HG03025 (cell line): ENCODE results near the gene CHTF18.

Experiments
- ATAC-seq: cut with Tn5 transposase; IDR thresholded peaks from one replicate; pipeline ENCODE4 v1.9.1; 2021; ENCODE audit warnings: mild to moderate bottlenecking, moderate library complexity; ENCODE audit not compliant: unreplicated experiment, low FRiP score

The CHTF18 gene

DNA sequence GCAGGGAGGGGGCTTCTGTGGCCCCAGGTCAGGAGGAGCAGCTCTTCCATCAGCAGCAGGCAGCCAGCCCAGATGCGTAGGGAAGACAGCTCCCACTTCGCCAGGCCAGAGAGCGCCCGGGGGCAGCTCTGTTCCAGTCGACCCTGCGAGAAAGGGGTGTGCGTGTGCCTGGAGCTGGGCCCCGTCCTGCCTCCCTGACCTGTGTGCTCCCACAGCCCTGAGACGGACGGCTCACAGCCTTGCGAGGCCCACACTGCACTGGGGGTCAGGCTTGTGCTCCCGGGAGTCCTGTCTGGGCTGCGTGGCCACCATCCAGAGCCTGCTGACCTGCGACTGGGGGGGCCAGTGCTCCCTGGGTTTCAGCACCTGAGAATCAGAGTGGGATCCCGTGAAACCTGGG, 28.4 kb upstream of the CHTF18 start:
- no peak for ATAC-seq

DNA sequence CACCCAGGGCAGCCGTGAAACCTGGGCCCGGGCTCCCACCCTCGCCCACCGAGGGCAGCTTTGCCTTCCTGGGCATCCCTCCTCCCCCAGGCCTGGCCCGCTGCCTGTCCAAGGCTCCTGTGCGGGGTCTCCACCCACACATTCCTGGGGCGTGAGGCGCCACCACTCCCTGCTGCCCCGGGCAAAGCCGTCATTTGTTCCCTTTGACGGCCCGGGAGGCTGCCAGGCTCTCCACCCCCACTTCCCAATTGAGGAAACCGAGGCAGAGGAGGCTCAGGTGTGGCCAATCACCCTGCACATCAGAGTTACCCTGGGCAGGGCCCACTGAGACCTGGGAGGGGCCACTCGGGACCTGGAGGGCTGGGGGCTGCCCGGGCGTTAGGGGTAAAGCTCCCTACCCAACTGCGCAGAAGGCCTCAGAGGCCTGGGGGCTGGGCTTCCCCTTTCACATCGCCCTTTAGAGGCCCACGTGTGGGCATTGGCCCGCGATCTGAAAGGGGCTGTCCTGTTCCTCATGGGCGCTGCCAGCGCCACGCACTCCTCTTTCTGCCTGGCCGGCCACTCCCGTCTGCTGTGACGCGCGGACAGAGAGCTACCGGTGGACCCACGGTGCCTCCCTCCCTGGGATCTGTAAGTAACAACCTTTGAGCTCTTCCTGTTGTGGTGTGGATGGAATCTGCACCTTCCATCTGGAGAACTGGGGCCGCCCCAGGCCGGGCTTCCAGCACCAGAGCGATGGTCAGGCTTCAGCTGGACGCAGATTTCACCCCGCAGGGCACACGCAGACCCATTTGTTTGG, 27.7 kb upstream of the CHTF18 start, which contains the start of gene MSLN:
MSLN (plus strand) TSS at position 190 of the 799 bp plus-strand sequence. CDS start 1,947 bp downstream, outside the sequence.
- ATAC-seq: no peak

DNA sequence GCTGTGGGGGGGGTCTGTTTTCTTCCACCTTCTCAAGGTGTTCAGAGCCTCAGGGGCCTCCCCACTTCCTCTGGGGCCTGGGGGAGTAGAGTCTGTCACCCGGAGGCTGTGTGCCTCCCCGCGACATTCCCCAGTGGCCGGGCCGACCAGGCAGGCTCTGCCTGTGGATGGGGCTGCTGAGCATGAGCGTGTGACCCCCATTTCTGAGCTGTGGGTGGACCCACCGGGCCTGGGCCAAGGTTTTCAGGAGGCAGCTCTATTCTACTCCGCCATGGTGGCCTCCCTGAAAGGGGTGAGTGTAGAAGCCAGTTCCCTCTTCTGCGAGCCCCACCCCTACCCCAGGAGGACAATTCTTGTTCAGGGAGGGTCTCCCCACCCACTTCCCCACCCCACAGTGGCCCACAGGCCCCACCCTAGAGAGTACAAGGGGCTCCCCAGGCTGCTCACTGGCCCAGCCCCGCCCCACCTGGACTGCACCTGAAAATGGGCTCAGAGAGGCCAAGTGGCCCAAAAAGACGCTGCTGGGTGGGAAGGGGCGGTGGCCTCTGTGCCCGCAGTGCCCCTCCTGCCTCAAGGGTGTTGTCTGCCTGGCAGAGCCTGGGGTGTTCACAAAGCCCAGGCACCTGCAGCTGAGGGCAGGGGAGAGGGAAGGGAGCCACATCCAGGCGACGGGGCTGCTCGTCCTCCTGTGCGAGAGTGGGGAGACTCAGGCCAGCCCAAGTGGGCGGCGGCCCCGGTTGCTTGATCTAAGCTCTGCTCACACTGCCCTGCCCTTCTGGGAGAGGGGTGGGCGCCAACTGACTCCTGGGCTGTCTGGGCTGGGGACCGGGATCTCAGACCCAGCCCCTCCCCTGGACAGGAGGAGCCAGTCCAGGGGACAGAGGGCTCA, 26.6 kb upstream of the CHTF18 start:
- no peak for ATAC-seq

DNA sequence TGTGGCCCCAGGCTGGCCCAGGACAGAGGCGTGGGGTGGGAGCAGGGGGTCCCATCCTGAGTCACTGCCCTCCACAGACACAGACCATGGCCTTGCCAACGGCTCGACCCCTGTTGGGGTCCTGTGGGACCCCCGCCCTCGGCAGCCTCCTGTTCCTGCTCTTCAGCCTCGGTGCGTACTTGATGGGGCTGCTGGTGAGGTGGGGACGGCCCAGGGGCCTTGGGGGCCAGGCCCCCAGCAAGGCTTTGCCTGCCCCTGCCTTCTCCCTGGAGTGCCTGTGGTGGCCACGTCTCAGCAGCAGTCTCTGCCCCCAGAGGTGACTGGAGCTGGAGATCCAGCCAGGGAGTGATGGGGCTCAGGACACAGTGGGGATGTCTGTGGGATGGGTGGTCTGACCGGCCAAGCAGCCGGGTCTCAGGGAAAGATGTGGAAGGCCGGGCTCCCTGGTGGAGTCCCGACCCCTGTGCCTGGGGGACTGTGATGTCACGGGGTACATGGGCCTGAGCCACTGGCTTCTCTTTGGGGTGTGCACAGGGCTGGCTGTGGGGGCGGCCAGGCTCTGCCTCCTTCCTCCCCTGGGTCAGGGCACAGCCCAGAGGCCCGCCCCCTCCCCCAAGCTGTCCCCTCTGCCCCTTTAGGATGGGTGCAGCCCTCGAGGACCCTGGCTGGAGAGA, 25.7 kb upstream of the CHTF18 start:
- no peak for ATAC-seq

DNA sequence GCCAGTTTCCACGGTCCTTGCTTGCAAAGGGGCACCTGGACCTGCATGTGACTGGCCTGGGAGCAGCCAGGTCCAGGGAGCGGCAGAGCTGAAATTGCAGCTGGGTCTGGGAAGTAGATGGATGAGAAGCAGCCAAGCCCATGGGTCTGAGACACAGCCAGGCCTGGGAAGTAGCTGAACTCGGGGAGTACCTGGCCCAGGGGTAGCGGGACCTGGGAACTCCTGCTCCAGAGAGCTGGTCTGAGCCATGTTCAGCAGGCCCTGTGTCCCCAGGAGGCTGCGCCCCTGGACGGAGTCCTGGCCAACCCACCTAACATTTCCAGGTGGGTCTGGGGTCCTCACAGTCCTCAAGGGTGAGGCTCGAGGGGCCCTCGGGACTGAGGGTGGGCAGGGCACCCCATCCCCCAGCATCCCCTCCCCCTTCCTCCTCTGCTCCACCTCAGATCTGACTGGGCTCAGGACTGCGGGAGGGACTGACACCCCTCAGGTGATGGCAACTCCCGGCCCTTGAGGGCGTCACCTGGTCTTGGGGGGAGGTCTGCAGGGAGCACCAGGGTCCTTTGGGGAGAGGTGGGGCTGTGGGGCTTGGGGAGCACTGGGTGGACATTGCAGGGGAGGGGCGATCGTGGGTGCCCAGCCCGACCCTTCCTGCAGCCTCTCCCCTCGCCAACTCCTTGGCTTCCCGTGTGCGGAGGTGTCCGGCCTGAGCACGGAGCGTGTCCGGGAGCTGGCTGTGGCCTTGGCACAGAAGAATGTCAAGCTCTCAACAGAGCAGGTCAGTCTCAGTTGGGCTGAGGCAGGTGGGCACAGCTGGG, 24.8 kb upstream of the CHTF18 start:
- no peak for ATAC-seq

DNA sequence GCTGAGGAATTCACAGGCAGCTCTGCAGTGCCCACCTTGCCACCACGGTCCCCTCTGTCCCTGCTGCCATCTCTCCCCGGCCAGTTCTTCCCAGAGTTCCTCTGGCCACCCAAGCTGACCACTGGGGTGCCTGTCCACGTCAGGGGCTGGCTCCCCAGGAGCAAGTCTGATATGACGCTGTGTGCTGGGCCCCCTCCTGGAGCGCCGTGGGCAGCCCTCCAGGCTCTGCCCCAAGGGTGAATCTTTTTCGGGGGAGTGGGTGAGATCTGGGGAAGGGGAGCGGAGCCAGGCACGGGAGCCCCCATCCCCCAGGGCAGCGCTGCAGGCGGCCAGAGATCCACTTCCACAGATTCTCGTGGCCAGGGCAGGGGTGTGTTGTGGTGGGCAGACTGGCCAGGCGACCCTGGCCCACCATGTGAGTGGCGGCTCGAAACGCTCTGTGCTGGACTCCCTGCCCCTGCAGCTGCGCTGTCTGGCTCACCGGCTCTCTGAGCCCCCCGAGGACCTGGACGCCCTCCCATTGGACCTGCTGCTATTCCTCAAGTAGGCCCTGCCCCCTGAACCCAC, 24.2 kb upstream of the CHTF18 start:
- ATAC-seq: no peak

DNA sequence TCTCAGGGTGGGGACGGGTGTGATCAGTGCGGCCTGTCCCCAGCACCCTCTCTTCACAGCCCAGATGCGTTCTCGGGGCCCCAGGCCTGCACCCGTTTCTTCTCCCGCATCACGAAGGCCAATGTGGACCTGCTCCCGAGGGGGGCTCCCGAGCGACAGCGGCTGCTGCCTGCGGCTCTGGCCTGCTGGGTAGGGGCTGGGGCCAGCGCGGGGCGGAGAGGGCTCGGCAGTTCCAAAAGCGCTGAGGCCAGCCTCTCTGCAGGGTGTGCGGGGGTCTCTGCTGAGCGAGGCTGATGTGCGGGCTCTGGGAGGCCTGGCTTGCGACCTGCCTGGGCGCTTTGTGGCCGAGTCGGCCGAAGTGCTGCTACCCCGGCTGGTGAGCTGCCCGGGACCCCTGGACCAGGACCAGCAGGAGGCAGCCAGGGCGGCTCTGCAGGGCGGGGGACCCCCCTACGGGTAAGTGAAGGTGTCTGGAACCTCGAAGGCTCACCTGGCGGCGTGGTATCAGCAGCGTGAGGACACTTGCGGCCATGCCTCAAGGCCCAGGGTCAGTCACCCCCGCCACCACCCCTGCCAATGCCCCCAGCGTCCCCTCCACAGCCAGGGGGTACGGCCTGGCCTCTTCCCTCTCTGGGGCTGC, 23.5 kb upstream of the CHTF18 start:
- no peak for ATAC-seq

DNA sequence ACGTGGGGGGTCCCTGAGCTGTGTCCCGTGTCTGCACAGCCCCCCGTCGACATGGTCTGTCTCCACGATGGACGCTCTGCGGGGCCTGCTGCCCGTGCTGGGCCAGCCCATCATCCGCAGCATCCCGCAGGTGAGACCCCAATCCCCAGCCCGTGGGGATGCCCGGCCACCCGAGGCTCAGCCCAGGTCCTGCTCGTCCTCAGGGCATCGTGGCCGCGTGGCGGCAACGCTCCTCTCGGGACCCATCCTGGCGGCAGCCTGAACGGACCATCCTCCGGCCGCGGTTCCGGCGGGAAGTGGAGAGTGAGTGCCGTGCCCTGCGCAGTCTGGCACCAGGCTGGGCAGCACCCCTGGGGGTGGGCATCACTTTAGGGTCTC, 22.9 kb upstream of the CHTF18 start:
- no peak for ATAC-seq

DNA sequence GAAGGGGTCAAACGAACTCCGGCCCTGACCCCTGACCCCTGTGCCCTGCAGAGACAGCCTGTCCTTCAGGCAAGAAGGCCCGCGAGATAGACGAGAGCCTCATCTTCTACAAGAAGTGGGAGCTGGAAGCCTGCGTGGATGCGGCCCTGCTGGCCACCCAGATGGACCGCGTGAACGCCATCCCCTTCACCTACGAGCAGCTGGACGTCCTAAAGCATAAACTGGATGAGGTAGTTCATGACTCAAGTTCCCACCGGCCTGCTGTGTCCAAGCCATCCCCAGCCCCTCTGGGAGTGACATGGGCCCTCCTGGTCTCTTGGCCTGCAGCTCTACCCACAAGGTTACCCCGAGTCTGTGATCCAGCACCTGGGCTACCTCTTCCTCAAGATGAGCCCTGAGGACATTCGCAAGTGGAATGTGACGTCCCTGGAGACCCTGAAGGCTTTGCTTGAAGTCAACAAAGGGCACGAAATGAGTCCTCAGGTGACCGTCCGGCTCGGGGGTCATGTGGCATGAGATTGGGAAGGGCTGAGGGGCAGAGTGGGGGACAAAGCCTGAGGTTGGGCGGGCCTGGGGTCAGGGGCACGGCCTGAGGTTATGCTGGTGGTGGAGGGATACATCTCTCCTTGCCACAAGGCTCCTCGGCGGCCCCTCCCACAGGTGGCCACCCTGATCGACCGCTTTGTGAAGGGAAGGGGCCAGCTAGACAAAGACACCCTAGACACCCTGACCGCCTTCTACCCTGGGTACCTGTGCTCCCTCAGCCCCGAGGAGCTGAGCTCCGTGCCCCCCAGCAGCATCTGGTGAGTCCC, 22.2 kb upstream of the CHTF18 start:
- ATAC-seq: no peak

DNA sequence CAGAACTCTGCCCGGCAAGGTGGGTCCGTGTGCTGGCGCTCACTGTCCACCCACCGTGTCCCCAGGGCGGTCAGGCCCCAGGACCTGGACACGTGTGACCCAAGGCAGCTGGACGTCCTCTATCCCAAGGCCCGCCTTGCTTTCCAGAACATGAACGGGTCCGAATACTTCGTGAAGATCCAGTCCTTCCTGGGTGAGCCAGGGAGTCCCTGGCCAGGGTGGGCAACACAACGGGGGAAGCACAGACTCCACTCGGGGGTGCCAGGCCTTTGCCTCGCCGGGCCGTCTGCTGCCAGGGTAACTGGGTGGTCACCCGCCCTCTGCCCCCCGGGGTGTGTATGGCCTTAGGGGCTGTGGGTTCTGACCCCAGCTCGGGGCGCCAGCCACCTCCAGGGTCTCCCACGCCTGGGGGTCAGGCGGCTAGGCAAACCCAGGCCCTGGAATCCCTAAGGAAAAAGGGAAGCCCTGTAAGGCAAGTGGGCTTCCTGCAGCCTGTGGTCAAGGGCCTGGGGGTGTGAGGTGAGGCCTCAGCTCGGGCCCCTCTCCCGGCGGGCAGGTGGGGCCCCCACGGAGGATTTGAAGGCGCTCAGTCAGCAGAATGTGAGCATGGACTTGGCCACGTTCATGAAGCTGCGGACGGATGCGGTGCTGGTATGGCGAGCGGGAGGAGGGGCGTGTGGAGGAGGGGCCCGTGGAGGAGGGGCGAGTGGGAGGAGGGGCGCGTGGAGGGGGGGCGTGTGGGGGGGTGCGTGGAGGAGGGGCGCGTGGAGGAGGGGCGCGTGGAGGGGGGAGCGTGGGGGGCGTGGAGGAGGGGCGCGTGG, 21.4 kb upstream of the CHTF18 start:
- ATAC-seq: no peak

DNA sequence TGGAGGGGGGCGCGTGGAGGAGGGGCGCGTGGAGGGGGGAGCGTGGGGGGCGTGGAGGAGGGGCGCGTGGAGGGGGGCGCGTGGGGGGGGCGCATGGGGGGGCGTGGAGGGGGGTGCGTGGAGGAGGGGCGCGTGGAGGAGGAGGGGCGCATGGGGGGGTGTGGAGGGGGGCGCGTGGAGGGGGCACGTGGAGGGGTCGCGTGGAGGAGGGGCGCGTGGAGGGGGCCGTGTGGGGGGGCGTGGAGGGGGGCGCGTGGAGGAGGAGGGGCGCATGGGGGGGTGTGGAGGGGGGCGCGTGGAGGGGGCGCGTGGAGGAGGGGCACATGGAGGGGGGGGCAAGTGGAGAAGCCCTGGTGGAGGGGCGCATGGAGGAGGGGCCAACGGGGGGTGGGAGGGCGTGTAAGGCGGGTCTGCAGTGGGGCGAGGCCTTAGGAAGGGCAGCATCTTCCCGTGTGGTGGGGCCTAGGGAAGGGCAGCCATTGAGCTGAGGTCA, 20.6 kb upstream of the CHTF18 start:
- no peak for ATAC-seq

DNA sequence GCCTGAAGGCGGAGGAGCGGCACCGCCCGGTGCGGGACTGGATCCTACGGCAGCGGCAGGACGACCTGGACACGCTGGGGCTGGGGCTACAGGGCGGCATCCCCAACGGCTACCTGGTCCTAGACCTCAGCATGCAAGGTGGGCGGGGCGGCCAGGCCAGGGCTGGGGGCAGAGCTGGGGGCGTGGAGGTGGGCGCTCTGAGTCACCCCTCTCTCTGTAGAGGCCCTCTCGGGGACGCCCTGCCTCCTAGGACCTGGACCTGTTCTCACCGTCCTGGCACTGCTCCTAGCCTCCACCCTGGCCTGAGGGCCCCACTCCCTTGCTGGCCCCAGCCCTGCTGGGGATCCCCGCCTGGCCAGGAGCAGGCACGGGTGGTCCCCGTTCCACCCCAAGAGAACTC, 20.0 kb upstream of the CHTF18 start:
- no peak for ATAC-seq

DNA sequence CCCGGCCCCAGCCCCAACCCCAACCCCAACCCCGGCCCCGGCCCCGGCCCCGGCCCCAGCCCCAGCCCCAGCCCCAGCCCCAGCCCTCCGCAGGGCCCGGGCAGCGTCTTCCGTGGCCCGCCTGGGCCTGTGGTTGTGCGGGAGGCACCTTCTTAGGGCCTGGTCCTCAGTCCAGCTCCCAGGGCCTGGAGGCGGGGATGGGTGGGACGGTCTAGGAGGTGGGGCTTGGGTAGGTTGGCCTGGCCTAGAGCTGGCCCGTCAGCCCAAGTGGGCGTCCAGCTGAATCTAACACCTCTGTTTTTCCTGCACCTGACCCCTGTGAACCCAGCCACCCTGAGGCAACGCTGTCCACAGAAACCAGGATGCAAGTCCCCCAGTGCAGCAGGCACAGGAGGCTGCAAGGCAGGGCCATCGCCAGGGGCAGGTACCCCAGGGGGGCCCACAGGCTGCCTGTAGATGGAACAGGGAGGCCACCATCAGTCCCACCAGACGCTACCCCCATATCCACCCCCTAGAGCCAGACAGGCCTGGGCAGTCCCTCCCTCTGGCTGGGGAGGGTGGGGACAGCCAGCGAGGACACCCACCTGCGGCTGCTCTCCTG, 19.1 kb upstream of the CHTF18 start:
- ATAC-seq: no peak

DNA sequence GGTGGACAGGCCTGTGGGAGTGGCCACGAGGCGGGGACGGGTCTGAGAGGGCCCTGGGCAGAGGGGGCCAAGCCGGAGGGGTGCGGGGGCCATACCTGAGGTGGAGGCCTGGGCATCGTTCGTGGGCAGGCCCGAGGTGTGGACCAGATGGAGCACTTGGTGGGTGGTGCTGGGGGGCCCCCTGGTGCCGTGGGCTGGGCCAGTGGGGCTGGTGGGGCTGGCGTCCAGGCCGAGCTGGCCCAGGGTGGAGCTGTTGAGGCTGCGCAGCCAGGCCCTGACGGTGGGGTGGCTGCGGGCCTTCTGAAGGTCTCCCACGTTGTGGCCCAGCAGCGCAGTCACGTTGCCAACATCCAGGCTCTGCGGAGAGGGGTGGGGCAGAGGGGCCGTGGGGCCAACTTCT, 18.5 kb upstream of the CHTF18 start:
- ATAC-seq: no peak

DNA sequence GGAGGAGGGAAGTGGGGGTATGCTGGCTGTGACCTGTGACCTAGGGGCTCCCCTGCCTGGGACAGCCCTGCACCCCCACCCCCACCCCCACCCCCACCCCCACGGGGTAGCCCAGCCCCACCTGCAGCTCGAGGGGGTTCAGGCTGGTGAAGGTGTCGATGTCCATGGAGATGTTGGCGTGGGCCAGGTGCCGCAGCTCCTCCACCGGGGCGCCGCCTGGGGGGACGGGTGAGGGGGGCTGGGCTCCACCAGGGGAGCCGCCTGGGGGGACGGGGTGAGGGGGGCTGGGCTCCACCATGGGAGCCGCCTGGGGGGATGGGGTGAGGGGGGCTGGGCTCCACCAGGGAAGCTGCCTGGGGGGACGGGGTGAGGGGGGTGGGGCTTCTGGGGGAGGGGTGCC, 18.0 kb upstream of the CHTF18 start:
- no peak for ATAC-seq

DNA sequence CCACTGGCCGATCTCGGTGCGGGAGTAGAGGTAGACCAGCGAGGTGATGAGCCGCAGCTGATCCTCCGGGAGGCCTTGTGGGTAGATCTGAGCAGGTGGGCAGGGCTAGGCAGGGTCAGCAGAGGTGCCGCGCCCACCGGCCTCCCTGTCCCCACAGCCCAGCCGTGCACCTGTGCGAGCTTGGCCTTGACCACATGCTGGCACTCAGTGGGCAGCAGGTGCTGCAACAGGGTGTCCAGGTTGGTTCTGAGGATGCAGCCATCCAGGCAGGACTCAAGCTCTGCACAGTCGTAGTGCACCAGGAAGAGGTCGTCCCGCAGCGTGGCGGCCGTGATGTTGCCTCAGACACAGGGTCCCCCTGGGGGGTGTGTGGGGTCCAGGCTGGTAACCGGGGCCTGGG, 15.5 kb upstream of the CHTF18 start:
- no peak for ATAC-seq
